Type B pancreatic cell (in vitro differentiated cells): ENCODE results near the gene JMJD6. TPM values are rescaled to one million over a fixed set of nuclear protein-coding genes. Genes with fewer than 3 reads are reported as not detected.
A peak's percentile ranks its signal among the peaks of the same experiment; 100 is the strongest.
"Not testable (repeated sequence)": the region's sequence is repeated elsewhere in the genome, so short reads cannot be mapped to it uniquely, and the experiment has no call there.

ENCODE experiments used
- DNase-seq: peaks from one replicate; pipeline ENCODE4 v3.0.0; 2021; ENCODE audit warnings: mixed read lengths; ENCODE audit not compliant: unreplicated experiment; ENCODE audit errors: extremely low spot score
- H3K27ac Mint-ChIP-seq: 2 replicates; pipeline ENCODE4 v1.8.0; 2021; ENCODE audit warnings: mild to moderate bottlenecking, mixed read lengths
- H3K27me3 Mint-ChIP-seq: 2 replicates; pipeline ENCODE4 v1.8.0; 2021; ENCODE audit warnings: mixed read lengths
- H3K36me3 Mint-ChIP-seq: 2 replicates; pipeline ENCODE4 v1.8.0; 2021; ENCODE audit warnings: mixed read lengths
- H3K4me1 Mint-ChIP-seq: one replicate; pipeline ENCODE4 v1.8.0; 2021; ENCODE audit warnings: mixed read lengths; ENCODE audit not compliant: unreplicated experiment
- H3K4me3 Mint-ChIP-seq: 2 replicates; pipeline ENCODE4 v1.8.0; 2021; ENCODE audit warnings: mild to moderate bottlenecking, mixed read lengths
- H3K9me3 Mint-ChIP-seq: 2 replicates; pipeline ENCODE4 v1.8.0; 2021; ENCODE audit warnings: mixed read lengths
- CTCF ChIP-seq: fragments of 200-600 bp; sonication (generic); conservative IDR thresholded peaks from 2 replicates; pipeline ENCODE4 v1.5.0; 2021; ENCODE audit warnings: antibody characterized with exemption, mild to moderate bottlenecking
- total RNA-seq: library from RNA; stranded (reverse); gene quantifications from 2 replicates; pipeline ENCODE4 v1.2.1, GENCODE V29; 2021; ENCODE audit warnings: low replicate concordance

Gene JMJD6
- total RNA-seq, 1 donor from 2014 or later: 23.6 TPM

GRCh38 chr17:76710863-76711611 lies 15.4 kb downstream of the JMJD6 start, which contains the start of gene MXRA7:
TSS of gene MXRA7 (minus strand) at chr17:76710965. CDS start at chr17:76710946, 19 bp downstream.
- H3K36me3 Mint-ChIP-seq: peaks cover 4% of the 10 kb centered on the region
- peak within 1 kb of the TSS; percentile 90 for H3K27ac Mint-ChIP-seq
- TF ChIP-seq CTCF: no peak
- H3K4me1 Mint-ChIP-seq: peaks cover 41% of the 10 kb centered on the region
- H3K9me3 Mint-ChIP-seq: no peaks in the 10 kb centered on the region
- peak within 1 kb of the TSS; percentile 93 for H3K4me3 Mint-ChIP-seq
- DNase-seq: no peak
- no peaks in the 10 kb centered on the region for H3K27me3 Mint-ChIP-seq

DNA sequence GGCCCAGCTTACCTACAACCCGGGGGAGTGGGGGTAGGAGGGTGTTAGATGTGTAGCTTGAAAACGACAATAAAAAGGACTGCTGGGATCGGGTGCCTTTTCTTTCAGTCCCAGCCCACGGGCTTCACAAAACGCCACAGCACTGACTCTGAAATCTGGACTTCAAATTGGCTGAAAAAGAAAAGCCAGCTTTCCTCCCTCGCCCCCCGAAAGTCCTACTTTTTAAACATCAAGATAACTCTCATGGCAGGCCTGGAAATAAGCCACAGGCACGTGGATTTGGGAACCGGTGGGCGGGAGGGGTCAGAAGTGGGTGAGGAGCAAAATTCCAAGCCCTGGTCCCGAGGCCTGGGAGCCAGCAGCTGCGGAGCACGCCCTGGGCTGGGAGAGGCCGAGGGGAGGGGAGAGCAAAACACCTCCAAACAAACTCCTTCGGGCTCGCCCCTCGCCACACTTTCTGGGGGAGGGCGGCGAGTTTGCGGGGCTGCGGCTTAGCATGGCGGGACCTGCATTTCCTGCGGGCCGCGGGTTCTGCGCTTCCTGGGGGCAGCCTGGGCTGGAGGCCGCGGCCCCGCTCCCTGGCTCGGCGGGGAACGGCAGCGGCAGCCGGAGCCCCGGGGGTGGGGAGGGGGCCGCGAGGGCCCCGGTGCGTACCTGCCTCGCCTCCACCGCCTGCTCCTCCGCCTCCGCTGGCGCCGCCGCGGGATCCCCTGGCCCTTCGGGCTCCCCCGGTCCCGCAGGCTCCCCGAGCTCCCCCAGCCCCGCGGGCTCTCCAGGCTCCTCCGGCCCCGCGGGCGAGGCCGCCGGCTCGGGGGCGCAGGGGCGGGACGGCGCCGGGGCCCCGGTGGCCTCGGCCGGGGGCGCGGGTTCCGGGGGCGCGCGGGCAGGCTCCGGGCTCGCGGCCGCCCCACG lies 16.2 kb downstream of the JMJD6 start:
- Mint-ChIP-seq H3K4me3 (peak overlapping the region; percentile 93), H3K4me1 (peaks cover 41% of the 10 kb centered on the region), H3K27ac (peak overlapping the region; percentile 90)
- not testable (repeated sequence) for H3K9me3 Mint-ChIP-seq, DNase-seq, H3K36me3 Mint-ChIP-seq, H3K27me3 Mint-ChIP-seq

GRCh38 chr17:76709077-76709950 lies 17.1 kb downstream of the JMJD6 start:
- no peak for TF ChIP-seq CTCF
- Mint-ChIP-seq H3K4me1 (peaks cover 42% of the 10 kb centered on the region), H3K9me3 (no peaks in the 10 kb centered on the region), H3K27ac (peak overlapping the region; percentile 90), H3K27me3 (no peaks in the 10 kb centered on the region), H3K36me3 (peaks cover 4% of the 10 kb centered on the region), H3K4me3 (peak overlapping the region; percentile 93)
- DNase-seq: no peak

- no peaks in the 10 kb centered on the region for H3K9me3 Mint-ChIP-seq
- DNase-seq: no peak
- H3K27me3 Mint-ChIP-seq: no peaks in the 10 kb centered on the region
- H3K36me3 Mint-ChIP-seq: peaks cover 4% of the 10 kb centered on the region
- peaks cover 42% of the 10 kb centered on the region for H3K4me1 Mint-ChIP-seq
- peak overlapping the region; percentile 69 for H3K4me3 Mint-ChIP-seq
- peak overlapping the region; percentile 90 for H3K27ac Mint-ChIP-seq
- peak; percentile 69 for TF ChIP-seq CTCF
These were observed 18.2 kb downstream of the JMJD6 start for GRCh38 chr17:76707985-76708807.

- Mint-ChIP-seq H3K36me3 (peaks cover 4% of the 10 kb centered on the region), H3K9me3 (no peaks in the 10 kb centered on the region), H3K4me3 (no peak overlapping the region), H3K4me1 (peaks cover 50% of the 10 kb centered on the region), H3K27me3 (no peaks in the 10 kb centered on the region), H3K27ac (no peak overlapping the region)
- TF ChIP-seq CTCF: no peak
- no peak for DNase-seq
These were observed 19.6 kb downstream of the JMJD6 start for GRCh38 chr17:76706817-76707216.
